ENCODE data around the gene COX11.

COX11 gene

DNA sequence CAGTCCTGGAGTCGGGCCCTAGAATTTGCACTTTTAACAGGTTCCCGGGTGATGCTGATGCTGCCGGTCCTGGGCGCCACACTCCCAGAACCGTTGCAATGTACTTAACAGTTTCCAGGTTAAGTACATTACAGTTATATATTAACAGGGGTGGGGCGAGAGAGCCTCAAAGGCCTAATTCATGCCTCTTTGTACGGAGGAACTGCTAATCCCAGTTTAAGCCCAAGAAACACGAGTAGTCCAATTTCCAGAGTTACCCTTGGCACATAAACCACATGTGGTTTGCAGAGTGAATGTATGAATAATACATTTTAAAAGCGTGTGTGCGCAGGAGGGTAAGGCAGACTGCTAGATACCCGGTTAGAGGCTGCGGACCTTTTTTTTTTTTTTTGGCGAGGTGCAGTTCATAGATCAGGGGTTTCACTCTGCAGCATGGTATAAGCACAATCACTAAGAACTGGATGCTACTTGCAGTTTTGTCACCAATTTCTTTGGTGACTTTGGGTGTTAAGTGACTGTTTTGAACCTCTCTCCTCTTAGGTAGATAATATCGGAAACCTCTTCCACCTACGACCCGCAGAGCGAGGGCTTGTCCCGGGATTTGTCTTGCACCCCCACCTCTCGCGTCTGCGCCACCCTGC is 713 bp downstream of the COX11 start:
- DNase-seq: peak; percentile 31

DNA sequence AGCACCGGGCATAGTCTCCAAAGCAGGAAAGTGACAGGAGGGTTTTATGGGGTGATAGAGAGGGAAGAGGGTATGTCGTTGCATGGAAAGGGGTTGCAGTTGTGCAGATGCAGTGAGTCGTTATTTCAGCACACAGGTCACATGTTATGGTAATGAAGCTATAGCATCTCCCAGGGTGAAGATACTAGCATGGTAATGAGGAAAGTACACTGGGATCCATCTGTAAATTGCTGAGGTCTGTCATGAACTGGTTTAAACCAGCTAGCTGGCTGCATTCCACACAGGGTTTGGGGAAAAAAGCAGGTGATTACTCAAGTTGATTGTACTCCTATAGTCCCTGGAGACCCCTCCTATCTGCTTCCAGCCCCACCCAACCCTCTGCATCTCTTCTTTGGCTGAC is 11.7 kb downstream of the COX11 start:
- DNase-seq: no peak

DNA sequence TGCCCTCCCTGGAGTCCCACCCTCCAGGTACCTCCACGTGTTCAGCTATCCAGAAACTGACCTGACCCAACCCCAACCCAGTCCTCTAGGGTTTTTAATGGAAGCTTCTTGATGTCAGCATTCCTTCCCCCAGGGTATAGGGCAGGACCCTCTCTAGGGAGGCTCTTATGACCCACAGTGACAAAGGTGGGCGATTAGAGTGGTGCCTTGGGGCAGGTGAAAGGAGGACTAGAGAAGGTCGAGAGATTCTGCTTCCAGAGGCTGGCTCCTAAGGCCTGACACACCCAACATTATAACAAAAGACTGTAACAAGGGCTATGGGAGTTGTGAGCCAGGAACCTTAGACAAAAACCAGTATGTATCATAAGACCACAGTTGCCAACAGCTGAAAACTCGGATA is 17.2 kb downstream of the COX11 start:
- no peak for DNase-seq

DNA sequence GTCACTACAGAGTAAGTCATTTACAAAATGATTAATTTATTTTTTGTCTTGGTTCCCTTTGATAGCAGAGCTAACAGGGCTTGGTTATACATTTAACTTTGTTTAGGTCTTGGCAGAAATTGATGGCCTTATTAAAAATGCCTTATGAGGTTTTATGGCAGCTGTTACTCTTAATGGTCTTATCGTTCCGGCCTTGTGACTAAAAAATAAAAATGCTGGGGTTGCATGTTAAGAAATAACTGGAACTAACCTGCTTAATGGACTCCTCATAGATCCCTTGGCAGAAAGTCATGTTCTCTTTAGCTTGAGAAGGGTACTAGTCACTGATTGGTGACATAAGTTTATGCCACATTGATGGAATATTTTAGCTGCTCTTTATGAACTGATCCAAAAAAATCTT is 18.3 kb downstream of the COX11 start:
- no peak for DNase-seq

GRCh38 chr17:54948380-54948779 is 20.1 kb downstream of the COX11 start:
- no peak for DNase-seq

GRCh38 chr17:54947396-54947795 is 21.1 kb downstream of the COX11 start:
- no peak for DNase-seq

DNA sequence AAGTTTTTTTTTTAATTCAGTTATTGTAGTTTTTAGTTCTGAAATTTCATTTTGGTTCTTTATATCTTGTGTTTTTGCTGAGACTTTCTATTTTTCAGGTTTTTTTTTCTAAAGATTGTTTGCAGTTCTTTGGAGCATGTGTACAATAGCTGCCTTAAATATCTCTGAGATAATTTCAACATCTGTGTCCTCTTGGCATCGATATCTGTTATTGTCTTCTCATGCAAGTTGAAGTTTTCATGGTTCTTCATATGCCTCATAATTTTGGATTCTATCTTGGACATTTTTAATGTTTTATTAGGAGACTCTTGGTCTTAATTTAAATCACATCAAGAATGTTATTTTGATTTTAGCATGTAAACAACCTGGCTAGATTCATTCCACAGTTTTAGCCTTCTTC is 22.8 kb downstream of the COX11 start:
- no peak for DNase-seq

- DNase-seq: no peak
These were observed 23.2 kb downstream of the COX11 start for GRCh38 chr17:54945231-54945630.

DNA sequence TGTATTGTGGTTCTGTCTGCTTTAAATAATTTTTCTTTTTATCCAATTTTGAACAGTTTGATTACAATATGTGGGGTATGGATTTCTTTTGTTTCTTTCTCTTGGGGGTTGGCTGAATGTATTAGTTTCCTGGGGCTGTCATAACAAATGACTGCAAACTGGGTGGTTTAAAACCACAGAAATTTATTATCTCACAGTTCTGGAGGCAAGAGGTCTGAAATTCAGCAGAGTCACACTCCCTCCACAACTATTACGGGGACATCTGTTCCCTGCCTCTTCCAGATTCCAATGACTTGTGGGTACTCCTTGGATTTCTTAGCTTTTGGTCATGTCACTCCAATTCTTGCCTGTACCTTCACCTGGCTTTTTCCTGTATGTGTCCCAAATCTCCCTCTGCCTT is 23.7 kb downstream of the COX11 start:
- DNase-seq: no peak

DNA sequence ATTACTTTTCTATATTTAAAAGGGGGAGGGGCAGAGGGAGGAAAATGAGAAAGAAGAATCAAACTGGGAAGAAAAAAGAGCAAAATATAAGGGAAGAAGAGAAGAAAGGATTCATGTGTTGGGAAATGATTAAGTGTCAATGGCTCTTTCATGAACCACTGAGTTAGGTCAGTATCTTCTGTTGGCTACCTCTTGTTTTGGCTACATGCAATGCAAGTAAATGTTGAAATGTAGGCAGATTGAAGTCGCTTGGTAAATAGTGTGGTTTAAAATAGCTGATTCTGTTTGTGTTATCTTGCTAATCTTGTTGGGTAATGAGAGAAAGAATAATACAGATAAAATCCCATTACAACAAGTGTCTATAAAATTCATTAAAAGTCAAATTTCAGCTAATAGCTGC is 27.2 kb downstream of the COX11 start:
- no peak for DNase-seq

DNA sequence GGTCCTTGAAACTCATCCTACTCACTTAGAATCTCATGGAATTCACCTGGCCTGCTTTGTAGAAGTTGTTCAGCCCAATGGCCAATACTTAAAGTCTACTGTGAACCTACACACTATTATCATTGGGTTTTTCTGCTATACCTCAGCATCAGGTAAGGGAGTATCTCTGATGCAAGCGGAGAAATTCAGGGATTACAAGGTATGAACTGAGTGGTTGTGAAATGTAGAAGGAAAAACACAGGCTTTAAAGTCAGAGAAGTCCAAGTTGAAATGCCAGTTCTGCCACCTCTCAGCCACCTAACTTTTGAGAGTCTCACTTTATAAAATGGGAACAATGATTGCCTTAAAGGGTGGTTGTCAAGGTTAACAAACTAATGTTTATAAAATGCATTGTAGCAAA is 31.0 kb downstream of the COX11 start:
- DNase-seq: no peak

DNA sequence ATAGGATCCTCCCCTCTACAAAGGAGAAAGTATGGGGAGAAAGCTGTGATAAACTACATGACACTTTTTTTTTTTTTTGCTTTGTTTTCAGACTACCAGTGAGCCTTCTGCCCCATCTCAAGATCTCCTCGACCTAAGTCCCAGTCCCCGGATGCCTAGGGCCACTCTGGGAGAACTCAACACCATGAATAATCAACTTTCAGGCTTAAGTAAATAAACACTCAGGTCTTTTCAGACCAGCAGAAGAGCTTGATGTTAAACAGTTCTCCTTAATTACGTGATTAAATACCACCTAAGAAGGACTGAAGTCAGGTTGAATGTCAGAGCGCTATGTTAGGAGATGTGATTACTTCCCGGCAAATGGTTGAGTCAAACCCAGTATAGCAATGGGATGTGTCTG is 31.4 kb downstream of the COX11 start:
- DNase-seq: no peak

- DNase-seq: no peak
These were observed 33.0 kb downstream of the COX11 start for GRCh38 chr17:54935471-54935870.

GRCh38 chr17:54933921-54934320 is 34.5 kb downstream of the COX11 start:
- no peak for DNase-seq

- no peak for DNase-seq
These were observed 35.7 kb downstream of the COX11 start for GRCh38 chr17:54932711-54933110.

GRCh38 chr17:54927525-54927924 is 40.9 kb downstream of the COX11 start:
- no peak for DNase-seq

DNA sequence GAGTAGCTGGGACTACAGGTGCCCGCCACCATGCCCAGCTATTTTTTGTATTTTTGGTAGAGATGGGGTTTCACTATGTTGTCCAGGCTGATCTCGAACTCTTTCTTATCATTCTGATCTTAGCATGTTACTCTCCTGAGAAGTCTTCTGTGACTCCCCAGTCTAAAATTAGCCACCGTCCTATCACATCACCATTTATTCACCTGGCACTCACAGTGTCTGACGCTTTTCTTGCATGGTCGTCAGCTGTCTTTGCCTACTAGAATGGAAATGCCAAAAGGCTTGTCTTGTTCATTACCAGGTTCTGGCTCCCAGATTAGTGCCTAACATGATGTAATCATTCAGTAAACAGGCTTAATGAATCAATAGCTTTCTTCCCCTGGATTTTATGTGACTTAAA is 44.0 kb downstream of the COX11 start:
- no peak for DNase-seq

GRCh38 chr17:54920819-54921218 is 47.6 kb downstream of the COX11 start:
- DNase-seq: no peak

GRCh38 chr17:54919425-54919824 is 49.0 kb downstream of the COX11 start:
- no peak for DNase-seq

DNA sequence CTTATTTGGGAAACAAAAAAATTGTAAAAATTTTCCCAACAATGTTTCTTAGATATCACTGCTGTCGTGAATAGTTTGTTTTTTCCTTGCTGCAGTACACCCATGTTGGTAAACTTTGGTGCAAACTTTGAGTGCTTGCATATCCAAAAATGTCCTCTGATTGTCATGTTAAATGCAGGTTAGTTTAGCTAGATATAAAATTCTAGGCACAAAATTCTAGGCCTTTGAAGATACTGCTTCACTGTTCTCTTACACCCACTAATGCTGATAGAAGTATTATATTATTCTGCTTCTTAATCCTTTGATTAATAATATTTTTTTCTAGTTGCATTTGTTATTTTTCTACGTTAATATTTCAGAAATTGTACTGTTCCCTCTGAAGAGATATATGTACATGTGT is 51.7 kb downstream of the COX11 start:
- no peak for DNase-seq
